Measurements from ENCODE around the gene EIF4B. TPM values are rescaled to one million over a fixed set of nuclear protein-coding genes. Genes with fewer than 3 reads are reported as not detected.
A peak's percentile ranks its signal among the peaks of the same experiment; 100 is the strongest.

The EIF4B gene
- total and polyA plus RNA-seq, 9 of the 15 experiments (the other 6 are each of a cell fraction or from before 2014, with no cell fraction given), result 138 to 669 (median 552) TPM

- TF ChIP-seq HOMEZ (CRISPR knock-in tag; IDR thresholded peaks at IDR 0.05) (0 out of 2 replicates have a peak, but pooled peaks have one; percentile 20), HOXB6 (CRISPR knock-in tag; IDR thresholded peaks at IDR 0.05; ENCODE audit: borderline replicate concordance) (no peak), ZC3H8 (IDR thresholded peaks at IDR 0.05) (no peak), PKNOX1 (IDR thresholded peaks at IDR 0.05) (peak; percentile 90), PHF20 (IDR thresholded peaks at IDR 0.05; ENCODE audit: partially characterized antibody) (peak; percentile 68), POLR2A (conservative IDR thresholded peaks at IDR 0.05) (peak; percentile 95), MYNN (IDR thresholded peaks at IDR 0.05) (0 out of 2 replicates have a peak, but pooled peaks have one; percentile 7), MYNN (CRISPR knock-in tag; IDR thresholded peaks at IDR 0.05) (no peak), TAL1 (IDR thresholded peaks at IDR 0.05) (no peak), ZBTB17 (CRISPR knock-in tag; IDR thresholded peaks at IDR 0.05) (0 out of 2 replicates have a peak, but pooled peaks have one; percentile 26), TSC22D4 (tag; IDR thresholded peaks at IDR 0.05) (no peak), ZNF780A (CRISPR knock-in tag; IDR thresholded peaks at IDR 0.05) (no peak), ZNF764 (CRISPR knock-in tag; IDR thresholded peaks at IDR 0.05; ENCODE audit: low read depth) (no peak), NCOA4 (IDR thresholded peaks at IDR 0.05; ENCODE audit: partially characterized antibody) (no peak), CREBBP (IDR thresholded peaks at IDR 0.05; ENCODE audit: low read depth, low read length) (no peak), TFE3 (CRISPR knock-in tag; IDR thresholded peaks at IDR 0.05) (peak; percentile 99), SNRNP70 (optimal IDR thresholded peaks at IDR 0.05; ENCODE audit: low read depth, low read length) (no peak), FOXJ2 (tag; IDR thresholded peaks at IDR 0.05) (0 out of 2 replicates have a peak, but pooled peaks have one; percentile 20)
Measured at GRCh38 chr12:53005986-53006809, at the start of gene EIF4B (continued).
